ENCODE data around the gene RGL2.

Gene RGL2

DNA sequence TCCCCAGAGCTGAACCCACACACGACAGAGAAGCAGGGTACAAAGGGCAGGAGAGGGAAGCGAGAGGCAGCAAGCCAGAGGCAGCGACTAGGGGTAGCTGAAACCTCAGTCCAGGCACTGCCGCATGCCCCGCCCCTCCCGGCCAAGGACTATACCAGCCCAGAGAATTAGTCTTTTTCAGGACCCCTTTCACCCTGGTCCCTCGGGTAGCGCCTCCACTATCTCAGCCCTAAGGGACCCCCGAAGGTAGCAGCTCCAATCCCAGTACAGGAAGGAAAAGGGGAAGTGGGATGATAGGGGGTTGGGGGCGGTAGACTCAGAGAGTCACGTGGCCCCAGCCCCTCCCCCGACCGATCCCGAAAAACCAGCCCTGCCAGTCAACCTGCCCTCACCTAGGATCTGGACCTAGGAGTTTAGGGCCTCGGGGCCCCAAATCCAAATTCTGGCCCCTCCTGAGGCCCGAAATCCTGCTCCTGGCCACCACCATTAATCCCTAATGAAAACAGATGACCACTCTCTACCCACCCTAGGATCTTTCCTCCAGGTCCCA is 1.3 kb downstream of the RGL2 start:
- TF ChIP-seq, protein P1, sequence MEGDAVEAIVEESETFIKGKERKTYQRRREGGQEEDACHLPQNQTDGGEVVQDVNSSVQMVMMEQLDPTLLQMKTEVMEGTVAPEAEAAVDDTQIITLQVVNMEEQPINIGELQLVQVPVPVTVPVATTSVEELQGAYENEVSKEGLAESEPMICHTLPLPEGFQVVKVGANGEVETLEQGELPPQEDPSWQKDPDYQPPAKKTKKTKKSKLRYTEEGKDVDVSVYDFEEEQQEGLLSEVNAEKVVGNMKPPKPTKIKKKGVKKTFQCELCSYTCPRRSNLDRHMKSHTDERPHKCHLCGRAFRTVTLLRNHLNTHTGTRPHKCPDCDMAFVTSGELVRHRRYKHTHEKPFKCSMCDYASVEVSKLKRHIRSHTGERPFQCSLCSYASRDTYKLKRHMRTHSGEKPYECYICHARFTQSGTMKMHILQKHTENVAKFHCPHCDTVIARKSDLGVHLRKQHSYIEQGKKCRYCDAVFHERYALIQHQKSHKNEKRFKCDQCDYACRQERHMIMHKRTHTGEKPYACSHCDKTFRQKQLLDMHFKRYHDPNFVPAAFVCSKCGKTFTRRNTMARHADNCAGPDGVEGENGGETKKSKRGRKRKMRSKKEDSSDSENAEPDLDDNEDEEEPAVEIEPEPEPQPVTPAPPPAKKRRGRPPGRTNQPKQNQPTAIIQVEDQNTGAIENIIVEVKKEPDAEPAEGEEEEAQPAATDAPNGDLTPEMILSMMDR (IDR thresholded peaks at IDR 0.05; ENCODE audit: low read depth, low read length): no peak
- no peaks in the 10 kb centered on the region; the same call in 1 of the 2 replicates for H3K36me3 ChIP-seq
- H3K4me1 ChIP-seq: no peaks in the 10 kb centered on the region; the same call in 1 of the 2 replicates
- H3K27me3 ChIP-seq: no peaks in the 10 kb centered on the region
- no peak for DNase-seq
- H3K4me3 ChIP-seq (ENCODE audit: low read depth, low read length): peak overlapping the region; percentile 92
- no peaks in the 10 kb centered on the region for H3K9me3 ChIP-seq

DNA sequence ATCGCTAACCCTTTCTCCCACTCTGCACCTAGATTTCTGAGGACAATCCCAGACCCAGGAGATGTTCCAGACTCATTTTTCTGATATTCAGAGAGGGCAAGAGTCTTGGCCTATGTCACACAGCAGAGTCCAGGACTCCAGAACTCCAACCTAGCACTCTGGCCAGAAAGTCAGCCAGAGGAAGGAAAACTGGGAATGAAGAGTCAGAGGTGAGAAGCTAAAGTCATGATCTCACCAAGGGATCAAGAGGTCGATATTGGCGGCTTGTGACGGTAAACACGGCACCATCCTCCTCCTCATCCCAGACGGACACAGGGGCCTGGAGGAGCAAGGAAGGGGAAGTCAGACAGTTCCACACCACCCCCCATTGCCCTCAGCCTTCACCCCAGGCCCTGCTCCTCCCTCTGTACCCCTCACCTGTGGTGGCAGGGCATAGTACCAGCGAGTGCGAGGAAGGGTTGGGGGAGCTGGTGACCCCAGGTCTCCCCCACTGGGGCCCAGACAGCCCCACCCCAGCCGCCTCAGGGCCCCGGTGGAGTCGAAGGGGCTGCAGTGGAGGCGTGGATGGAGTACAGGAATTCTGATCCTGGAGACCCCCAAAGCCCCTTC is 1.8 kb downstream of the RGL2 start:
- H3K4me1 ChIP-seq: no peaks in the 10 kb centered on the region; the same call in 1 of the 2 replicates
- no peaks in the 10 kb centered on the region for H3K9me3 ChIP-seq
- H3K36me3 ChIP-seq: peaks cover 3% of the 10 kb centered on the region
- H3K4me3 ChIP-seq (ENCODE audit: low read depth, low read length): no peak overlapping the region; the same call in 1 of the 2 replicates
- no peak for DNase-seq
- H3K27me3 ChIP-seq: no peaks in the 10 kb centered on the region
- TF ChIP-seq, protein P1 (IDR thresholded peaks at IDR 0.05; ENCODE audit: low read depth, low read length): no peak

DNA sequence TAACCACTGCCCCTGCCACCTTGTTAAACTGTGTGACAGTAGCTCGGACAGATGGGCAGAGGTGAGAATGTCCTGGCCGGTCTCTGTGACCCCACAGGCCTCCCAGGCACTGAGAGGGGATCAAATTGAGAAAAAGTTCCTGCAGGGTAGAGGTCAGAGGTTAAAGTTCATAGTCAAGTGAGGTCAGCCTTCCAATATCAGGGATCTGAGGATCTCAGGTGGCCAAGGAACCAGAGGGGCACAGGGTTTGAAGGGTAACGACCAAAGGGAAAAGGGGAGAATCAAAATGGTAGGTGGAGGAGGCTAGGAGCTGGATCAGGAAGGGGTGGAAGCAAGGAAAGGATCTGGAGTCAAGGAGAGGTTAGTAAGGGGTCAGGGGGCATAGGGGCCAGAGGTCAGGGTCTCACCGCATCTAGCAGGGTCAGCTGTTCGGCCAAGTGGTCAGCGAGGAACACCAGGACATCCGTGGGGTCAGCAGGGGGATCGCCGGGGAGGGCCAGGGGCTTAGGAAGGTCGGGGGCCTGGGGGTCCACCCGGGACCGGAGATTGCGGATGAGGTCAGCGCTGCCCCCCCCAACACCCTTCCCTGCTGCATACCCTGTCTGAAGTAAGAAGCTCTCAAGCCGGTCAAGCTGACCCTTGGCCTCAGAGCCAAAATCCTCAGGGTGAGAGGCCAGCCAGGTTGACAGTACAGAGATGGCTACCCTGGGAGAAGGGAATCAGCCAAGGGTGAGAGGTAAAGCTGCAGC is 2.9 kb downstream of the RGL2 start:
- Histone ChIP-seq H3K36me3 (peaks cover 13% of the 10 kb centered on the region), H3K4me1 (no peaks in the 10 kb centered on the region; the same call in 1 of the 2 replicates), H3K9me3 (no peaks in the 10 kb centered on the region), H3K4me3 (ENCODE audit: low read depth, low read length) (no peak overlapping the region), H3K27me3 (no peaks in the 10 kb centered on the region)
- TF ChIP-seq, protein P1 (IDR thresholded peaks at IDR 0.05; ENCODE audit: low read depth, low read length): no peak
- no peak for DNase-seq

DNA sequence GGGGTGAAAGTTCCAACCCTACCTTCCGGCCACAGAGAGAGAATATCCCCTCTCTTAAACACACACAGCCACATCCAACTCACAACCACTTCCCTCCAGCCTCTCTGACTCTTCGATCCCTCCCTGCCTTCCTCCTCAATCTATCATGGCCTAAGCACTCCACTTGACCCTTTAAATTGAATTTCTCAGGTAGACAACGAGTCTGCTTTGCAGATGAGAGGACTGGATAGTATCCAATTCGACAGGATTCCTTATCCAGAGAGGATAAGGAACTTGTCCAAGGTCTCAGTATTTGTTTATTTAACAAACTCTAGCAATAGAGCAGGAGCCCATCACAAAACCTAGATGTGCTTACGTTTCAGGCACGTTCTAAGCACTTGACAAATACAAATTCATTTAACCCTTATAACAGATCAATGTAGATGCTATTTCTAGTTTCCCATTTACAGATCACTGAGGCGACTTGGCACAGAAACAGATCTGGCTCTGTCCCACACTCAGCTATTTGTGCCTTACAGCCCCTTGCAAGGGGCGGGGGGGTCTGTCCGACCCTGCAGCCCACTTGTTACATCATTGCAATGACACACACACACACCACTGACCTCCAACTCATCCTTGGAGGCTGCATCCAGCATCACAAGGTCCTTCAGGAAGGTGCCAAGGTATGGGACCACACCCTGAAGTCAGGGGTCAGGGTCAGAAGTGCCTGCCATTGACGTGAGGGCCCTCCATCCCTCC is 4.5 kb downstream of the RGL2 start:
- Histone ChIP-seq H3K4me3 (ENCODE audit: low read depth, low read length) (no peak overlapping the region), H3K36me3 (peaks cover 14% of the 10 kb centered on the region), H3K9me3 (no peaks in the 10 kb centered on the region), H3K4me1 (no peaks in the 10 kb centered on the region; the same call in 1 of the 2 replicates), H3K27me3 (no peaks in the 10 kb centered on the region)
- TF ChIP-seq, protein P1 (IDR thresholded peaks at IDR 0.05; ENCODE audit: low read depth, low read length): no peak
- no peak for DNase-seq

DNA sequence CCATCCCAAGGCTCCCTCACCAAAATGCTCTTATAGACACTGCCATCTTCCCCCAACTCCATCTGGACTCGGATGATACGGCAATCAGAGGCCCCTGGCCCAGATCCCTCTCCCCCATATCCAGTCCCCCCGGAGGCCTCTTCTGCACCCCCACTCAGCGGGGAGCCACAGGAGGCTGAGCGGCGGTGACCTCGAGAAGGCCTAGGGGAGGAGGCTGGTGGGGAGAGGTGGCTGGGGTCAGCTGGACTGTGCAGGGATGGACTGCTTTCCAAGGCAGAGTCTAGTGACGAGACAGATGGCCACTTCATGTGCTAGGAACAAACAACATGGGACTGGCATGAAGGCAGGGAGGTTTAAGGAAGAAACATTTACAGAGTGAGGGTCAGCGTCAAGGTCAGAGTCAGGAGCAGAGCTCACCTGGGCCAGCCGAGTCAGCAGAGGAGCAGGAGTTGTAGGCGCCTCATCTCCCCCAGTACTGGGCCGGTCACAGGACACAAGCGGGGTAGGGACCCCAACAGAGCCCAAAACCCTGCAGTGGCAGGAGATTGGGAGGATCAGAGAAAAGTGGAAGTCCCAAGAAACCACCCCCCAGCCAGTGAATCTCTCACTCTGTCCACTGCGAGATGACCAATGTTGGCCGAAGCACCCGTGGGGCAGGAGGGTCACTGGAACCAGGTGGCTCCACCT is 5.6 kb downstream of the RGL2 start:
- Histone ChIP-seq H3K4me1 (no peaks in the 10 kb centered on the region; the same call in 1 of the 2 replicates), H3K9me3 (no peaks in the 10 kb centered on the region), H3K4me3 (ENCODE audit: low read depth, low read length) (no peak overlapping the region), H3K36me3 (peaks cover 14% of the 10 kb centered on the region), H3K27me3 (no peaks in the 10 kb centered on the region)
- no peak for DNase-seq
- TF ChIP-seq, protein P1 (IDR thresholded peaks at IDR 0.05; ENCODE audit: low read depth, low read length): no peak

Data from BE2C (cell line).